Stimulated activated effector memory CD8-positive, alpha-beta T cell treated with anti-CD3 and anti-CD28 coated beads, Interleukin-12 subunit alpha, Interleukin-12 subunit beta, amount 100 ng/mL, for 72 hours (primary cell): ENCODE data around the gene SSR1.
"Not testable (repeated sequence)": the region's sequence is repeated elsewhere in the genome, so short reads cannot be mapped to it uniquely, and the experiment has no call there.

Experiments used
- ATAC-seq: fragments of 150-1000 bp; cut with Tn5 transposase; 2 replicates; pipeline ENCODE4 v1.10.0; 2021
- DNase-seq, 2 donors: peaks; one replicate each; pipeline ENCODE4 v3.0.0; 2021 to 2022; ENCODE audit warnings: low spot score in 2 of 2
- H3K27ac Mint-ChIP-seq: one replicate; pipeline ENCODE4 v1.8.0; 2022; ENCODE audit warnings: mild to moderate bottlenecking, mixed read lengths
- H3K36me3 Mint-ChIP-seq: one replicate; pipeline ENCODE4 v1.8.0; 2022; ENCODE audit warnings: mild to moderate bottlenecking, mixed read lengths
- H3K4me1 Mint-ChIP-seq: one replicate; pipeline ENCODE4 v1.8.0; 2022; ENCODE audit warnings: mixed read lengths
- H3K4me3 Mint-ChIP-seq: one replicate; pipeline ENCODE4 v1.8.0; 2022; ENCODE audit warnings: mild to moderate bottlenecking, mixed read lengths
- H3K9me3 Mint-ChIP-seq: one replicate; pipeline ENCODE4 v1.8.0; 2022; ENCODE audit warnings: mixed read lengths

SSR1 gene

DNA sequence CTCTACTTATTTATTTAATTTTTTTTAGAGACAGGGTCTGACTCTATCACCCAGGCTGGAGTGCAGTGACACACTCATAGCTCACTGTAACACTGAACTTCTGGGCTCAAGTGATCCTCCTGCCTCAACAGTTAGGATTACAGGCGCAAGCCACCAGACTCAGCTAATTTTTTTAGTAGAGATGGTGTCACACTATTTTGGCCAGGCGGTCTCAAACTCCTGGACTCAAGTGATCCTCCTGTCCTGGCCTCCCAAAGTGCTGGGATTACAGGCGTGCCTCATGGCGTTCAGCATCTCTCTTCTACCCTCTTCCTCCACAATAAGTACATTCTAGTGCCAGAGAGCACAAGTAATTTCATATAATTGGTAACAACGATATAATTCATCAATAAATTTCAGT is 5.5 kb downstream of the SSR1 start:
- Mint-ChIP-seq H3K27ac (no peak overlapping the region), H3K9me3 (peaks cover 5% of the 10 kb centered on the region), H3K4me3 (no peak overlapping the region), H3K4me1 (peaks cover 39% of the 10 kb centered on the region), H3K36me3 (peaks cover 96% of the 10 kb centered on the region)
- ATAC-seq (no peak), DNase-seq (no peak)

DNA sequence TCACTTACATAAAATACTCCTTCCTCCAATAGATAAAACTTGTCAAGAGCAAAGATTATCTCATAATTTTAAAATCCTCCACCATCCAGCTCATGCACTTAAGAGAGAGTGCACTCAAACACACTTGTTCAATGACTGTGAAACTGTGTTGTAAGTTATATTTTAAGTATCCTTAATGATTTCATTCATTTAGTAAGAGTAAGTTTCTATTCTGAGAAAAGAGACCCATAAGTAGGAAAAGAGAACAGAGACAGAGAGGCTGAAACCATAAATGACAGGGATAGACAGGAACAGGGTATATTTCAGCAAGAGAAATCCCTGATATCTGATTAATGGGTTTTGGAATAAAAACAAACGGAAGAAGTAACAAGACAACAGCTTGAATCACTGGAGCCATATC is 8.2 kb downstream of the SSR1 start:
- Mint-ChIP-seq H3K36me3 (peaks cover 100% of the 10 kb centered on the region), H3K4me1 (peaks cover 43% of the 10 kb centered on the region), H3K4me3 (no peak overlapping the region), H3K27ac (peak overlapping the region; percentile 55), H3K9me3 (peaks cover 4% of the 10 kb centered on the region)
- ATAC-seq, result no peak
- no peak for DNase-seq

DNA sequence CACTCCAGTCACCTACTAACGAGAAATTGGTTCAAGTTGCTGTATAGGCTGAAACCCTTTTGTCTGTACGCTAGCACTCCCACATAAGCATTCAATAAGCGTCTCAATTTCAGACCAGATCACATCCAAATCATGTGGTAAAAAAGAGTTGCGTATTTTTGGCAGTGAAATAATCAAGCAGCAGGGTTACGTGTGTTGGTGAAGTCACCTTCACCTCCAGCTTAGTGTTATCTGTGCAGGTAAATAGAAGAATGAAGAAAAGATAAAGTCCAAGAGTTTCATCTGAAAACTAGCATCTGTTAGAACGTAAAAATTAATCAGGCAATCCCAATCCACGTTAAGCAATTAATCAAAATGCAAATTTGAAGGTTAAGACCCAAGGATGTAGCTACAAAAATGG is 11.3 kb downstream of the SSR1 start:
- H3K36me3 Mint-ChIP-seq, result peaks cover 100% of the 10 kb centered on the region
- no peak for ATAC-seq
- peaks cover 26% of the 10 kb centered on the region for H3K4me1 Mint-ChIP-seq
- H3K27ac Mint-ChIP-seq, result no peak overlapping the region
- DNase-seq, result no peak
- no peaks in the 10 kb centered on the region for H3K9me3 Mint-ChIP-seq
- H3K4me3 Mint-ChIP-seq, result no peak overlapping the region

DNA sequence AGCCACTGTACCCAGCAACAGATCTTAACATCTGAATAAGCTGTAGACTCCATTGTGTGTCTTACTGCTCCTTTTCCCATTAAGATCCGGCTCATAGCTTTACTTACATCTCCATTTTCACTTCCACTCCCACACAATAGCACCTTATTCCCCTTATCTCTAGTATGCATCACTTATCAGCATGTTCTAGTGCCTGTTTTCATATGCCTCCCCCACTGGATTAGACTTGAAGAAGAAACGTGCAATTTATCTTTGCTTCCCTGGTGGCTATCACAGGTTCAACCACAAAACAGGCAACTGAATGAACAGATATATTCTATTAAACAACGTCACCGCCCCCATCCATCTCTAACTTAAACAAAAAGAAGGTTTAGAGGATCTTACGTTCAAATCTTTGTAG is 12.1 kb downstream of the SSR1 start:
- no peak for ATAC-seq
- Mint-ChIP-seq H3K4me3 (no peak overlapping the region), H3K4me1 (peaks cover 26% of the 10 kb centered on the region), H3K9me3 (no peaks in the 10 kb centered on the region), H3K36me3 (peaks cover 100% of the 10 kb centered on the region), H3K27ac (no peak overlapping the region)
- DNase-seq, result no peak

DNA sequence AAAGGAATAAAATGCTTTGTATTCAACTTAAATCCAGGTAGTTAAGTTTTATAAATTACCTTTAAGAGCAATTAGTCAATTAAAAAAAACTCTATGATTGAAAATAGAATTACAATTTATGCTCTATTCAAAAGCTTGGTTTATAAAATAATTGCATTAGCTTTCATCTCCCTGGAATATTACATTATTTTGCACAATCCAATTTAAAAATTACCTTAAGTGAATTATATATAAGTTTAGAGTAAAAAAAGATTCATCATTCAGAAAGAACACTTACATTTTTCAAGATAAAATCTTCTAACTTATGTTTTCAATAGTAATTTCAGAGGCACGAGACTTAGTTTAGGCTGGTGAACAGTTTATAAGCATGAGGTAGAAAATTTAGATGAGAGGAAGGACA is 14.9 kb downstream of the SSR1 start:
- ATAC-seq (no peak), DNase-seq (no peak)
- Mint-ChIP-seq H3K9me3 (no peaks in the 10 kb centered on the region), H3K4me1 (peaks cover 14% of the 10 kb centered on the region), H3K36me3 (peaks cover 100% of the 10 kb centered on the region), H3K4me3 (no peak overlapping the region), H3K27ac (peak overlapping the region; percentile 46)

DNA sequence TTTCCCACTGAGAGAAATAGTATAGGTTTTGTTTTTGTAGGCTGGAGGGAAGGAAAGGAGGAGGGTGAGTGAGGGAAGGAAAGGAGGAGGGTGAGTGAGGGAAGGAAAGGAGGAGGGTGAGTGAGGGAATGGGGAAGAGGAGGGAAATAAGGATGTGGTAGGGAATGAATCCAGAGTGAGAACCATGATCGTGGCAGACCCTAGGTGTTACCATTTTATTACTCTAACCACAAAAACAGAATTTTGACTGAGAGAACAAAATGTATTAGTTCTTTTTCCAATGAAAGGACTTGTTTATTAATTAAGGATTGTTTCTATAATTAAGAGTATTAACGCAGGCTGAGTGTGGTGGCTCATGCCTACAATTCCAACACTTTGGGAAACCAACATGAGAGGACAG is 16.4 kb downstream of the SSR1 start:
- Mint-ChIP-seq H3K4me3 (no peak overlapping the region), H3K36me3 (peaks cover 100% of the 10 kb centered on the region), H3K9me3 (no peaks in the 10 kb centered on the region), H3K27ac (no peak overlapping the region), H3K4me1 (peaks cover 10% of the 10 kb centered on the region)
- DNase-seq, result no peak
- no peak for ATAC-seq

DNA sequence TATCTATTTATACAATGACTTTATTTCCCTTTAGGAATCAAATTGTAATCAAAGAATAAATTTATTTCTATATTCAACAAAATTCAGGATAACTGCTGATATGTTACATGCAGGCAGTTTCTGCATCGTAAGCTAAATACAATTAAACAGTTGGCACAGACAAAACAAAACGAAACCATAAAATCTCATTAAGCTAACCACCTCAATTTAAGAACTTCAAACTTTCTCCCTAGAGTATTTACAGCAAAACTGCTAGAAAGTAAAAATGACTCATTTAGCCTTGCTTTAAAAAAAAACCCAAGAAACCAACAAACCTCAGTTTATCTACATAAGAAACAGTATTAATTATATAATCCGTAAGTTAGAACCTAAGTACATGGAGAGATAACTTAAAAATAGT is 17.1 kb downstream of the SSR1 start:
- H3K4me3 Mint-ChIP-seq, result no peak overlapping the region

DNA sequence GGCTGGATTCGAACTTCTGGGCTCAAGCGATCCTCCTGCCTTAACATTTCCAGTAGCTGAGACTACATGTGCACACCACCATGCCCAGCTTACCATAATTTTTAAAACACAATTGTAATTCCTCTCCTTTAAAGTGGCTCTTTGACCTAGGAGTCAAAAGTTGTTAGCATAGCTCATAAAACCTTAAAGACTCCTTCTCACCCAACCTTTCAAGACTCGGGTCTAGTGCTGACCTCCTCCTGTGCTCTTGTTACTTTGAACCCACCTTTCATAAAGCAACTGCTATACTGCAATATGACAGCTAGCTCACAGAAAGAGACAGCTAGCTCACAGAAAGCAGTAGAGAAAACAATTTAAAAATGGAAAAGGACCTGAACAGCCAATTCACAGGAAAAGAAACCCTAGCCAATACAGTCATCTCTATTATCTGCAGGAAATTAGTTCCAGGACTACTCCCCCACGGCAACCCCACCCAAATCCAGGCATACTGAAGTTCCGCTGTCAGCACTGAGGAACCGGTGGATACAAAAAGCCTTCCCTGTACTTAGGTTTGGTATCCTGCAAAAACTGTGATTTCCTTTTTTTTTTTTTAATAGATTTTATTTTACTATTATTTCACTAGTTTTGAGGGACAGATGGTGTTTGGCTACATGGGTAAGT is 20.3 kb downstream of the SSR1 start:
- peaks cover 100% of the 10 kb centered on the region for H3K36me3 Mint-ChIP-seq
- no peak overlapping the region for H3K4me3 Mint-ChIP-seq
- H3K4me1 Mint-ChIP-seq, result no peaks in the 10 kb centered on the region
- DNase-seq (no peak), ATAC-seq (no peak)
- H3K27ac Mint-ChIP-seq, result peak overlapping the region; percentile 56
- H3K9me3 Mint-ChIP-seq, result no peaks in the 10 kb centered on the region

More for the DNA sequence above, 17.1 kb downstream of the SSR1 start:
- no peak overlapping the region for H3K27ac Mint-ChIP-seq
- no peaks in the 10 kb centered on the region for H3K9me3 Mint-ChIP-seq
- no peak for ATAC-seq
- peaks cover 100% of the 10 kb centered on the region for H3K36me3 Mint-ChIP-seq
- peaks cover 3% of the 10 kb centered on the region for H3K4me1 Mint-ChIP-seq
- DNase-seq, result no peak

DNA sequence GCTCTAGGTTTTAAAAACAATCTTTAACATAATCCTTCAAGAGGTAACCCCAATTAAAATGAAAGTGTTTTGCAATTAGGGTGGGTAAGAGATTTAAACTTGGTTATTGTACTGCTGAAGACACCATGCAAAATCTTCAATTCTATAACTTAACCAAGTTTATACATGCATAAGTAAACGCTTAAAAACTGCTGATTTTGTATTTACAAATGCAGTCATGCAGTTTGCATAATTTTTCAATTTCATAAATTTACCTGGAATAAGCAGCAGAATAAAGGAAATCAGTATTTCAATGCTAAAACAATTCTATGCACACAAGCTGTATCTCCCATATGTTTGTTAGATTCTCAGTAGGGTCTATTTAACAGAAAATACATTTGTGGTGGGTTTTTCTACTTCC is 22.9 kb downstream of the SSR1 start:
- H3K36me3 Mint-ChIP-seq, result peaks cover 100% of the 10 kb centered on the region
- H3K9me3 Mint-ChIP-seq, result no peaks in the 10 kb centered on the region
- peak overlapping the region; percentile 20 for H3K27ac Mint-ChIP-seq
- DNase-seq (no peak), ATAC-seq (no peak)
- H3K4me3 Mint-ChIP-seq, result no peak overlapping the region
- H3K4me1 Mint-ChIP-seq, result no peaks in the 10 kb centered on the region

DNA sequence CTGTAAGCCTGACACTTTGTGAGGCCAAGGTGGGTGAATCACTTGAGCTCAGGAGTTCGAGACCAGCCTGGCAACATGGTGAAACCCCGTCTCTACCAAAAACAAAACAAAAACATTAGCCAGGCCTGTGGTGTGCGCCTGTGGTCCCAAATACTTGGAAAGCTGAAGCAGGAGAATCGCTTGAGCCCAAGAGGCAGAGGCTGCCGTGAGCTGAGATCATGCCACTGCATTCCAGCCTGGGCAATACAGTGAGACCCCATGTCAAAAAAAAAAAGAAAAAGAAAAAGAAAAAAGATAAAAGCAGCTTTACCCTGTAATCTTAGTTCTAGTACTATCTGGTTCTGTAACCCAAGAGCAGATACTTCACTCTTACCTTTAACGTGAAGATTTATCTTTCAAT is 27.6 kb downstream of the SSR1 start:
- H3K4me3 Mint-ChIP-seq, result no peak overlapping the region
- ATAC-seq (no peak), DNase-seq (no peak)
- no peaks in the 10 kb centered on the region for H3K9me3 Mint-ChIP-seq
- H3K27ac Mint-ChIP-seq, result peak overlapping the region; percentile 48
- H3K36me3 Mint-ChIP-seq, result peaks cover 61% of the 10 kb centered on the region
- H3K4me1 Mint-ChIP-seq, result peaks cover 18% of the 10 kb centered on the region

DNA sequence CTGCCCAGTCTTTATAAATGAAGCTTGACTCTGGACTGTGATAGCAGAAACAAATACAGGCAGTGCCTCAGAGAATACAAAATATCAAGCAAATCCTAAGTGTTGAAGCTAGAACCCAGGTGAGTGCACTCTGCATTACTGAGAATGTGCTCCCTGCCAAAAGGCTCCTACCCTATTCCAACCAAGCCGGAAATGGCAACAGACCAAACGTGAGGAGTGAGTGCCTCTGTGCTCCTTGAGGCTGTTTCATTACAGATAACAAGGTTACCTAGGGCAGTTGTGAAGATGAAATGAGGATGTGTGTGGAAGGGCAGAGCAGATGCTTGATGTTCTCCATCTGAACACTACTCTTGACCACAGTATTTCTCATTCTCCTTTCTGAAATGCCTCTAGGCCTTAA is 29.3 kb downstream of the SSR1 start:
- Mint-ChIP-seq H3K36me3 (peaks cover 44% of the 10 kb centered on the region), H3K4me3 (no peak overlapping the region), H3K27ac (no peak overlapping the region), H3K4me1 (peaks cover 18% of the 10 kb centered on the region), H3K9me3 (no peaks in the 10 kb centered on the region)
- DNase-seq, result peak in 1 of 2 donors; percentile 36
- no peak for ATAC-seq

DNA sequence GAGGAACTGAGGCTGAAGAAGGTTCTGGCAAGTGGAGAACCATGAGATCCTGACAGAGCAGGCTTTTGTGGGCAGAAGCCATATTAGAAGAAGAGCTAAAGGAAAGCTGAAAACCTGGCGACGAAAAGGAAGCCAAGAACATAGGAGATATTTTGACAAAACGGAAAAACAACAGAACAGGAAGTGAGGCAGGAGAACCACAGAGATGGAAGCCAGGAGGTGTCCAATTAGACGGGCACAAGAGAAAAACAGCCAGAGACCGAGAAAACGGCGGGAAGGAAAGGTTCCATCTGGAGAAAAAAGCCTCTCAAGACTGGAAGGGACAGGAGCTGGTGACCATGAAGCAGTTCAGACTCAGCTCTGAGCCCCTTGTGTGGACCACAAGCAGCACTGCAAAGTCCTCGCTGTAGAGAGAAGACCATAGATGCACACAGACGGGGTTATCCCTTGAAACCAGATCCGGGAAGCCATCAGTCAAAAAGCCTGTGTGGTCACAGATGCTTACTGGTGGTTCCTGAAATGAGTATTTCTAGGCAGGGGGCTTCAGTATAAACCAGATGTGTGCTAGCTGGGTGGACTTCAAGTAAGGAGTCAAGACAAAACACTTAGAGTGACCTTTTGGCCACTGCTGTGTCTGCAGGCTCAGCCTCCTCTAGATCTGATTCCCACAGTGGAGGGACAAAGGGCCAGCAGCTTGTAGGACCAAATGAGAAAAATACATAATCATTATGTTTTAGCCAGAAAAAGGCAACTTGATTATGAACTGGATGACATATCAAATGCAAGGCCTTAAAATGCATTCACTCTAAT is 30.7 kb downstream of the SSR1 start:
- ATAC-seq (peak; percentile 80), DNase-seq (peak in 1 of 2 donors; percentile 49)
- Mint-ChIP-seq H3K36me3 (peaks cover 31% of the 10 kb centered on the region), H3K4me3 (peak overlapping the region; percentile 4), H3K4me1 (peaks cover 18% of the 10 kb centered on the region), H3K27ac (peak overlapping the region; percentile 81), H3K9me3 (no peaks in the 10 kb centered on the region)

DNA sequence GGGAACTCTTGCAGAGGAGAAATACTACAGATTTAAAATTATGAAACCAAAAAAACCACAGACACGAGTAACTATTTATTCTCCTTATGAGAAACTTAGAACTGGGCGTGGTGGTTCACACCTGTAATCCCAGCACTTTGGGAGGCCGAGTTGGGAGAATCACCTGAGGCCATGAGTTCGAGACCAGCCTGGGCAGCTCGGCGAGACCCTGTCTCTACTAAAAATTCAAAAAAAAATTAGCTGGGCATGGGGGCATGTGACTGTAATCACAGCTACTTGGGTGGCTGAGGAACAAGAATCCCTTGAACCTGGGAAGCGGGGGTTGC is 36.8 kb downstream of the SSR1 start:
- peaks cover 18% of the 10 kb centered on the region for H3K36me3 Mint-ChIP-seq
- DNase-seq (peak in 1 of 2 donors; percentile 39), ATAC-seq (no peak)
- no peaks in the 10 kb centered on the region for H3K9me3 Mint-ChIP-seq
- no peak overlapping the region for H3K27ac Mint-ChIP-seq
- H3K4me3 Mint-ChIP-seq, result no peak overlapping the region
- H3K4me1 Mint-ChIP-seq, result peaks cover 11% of the 10 kb centered on the region

DNA sequence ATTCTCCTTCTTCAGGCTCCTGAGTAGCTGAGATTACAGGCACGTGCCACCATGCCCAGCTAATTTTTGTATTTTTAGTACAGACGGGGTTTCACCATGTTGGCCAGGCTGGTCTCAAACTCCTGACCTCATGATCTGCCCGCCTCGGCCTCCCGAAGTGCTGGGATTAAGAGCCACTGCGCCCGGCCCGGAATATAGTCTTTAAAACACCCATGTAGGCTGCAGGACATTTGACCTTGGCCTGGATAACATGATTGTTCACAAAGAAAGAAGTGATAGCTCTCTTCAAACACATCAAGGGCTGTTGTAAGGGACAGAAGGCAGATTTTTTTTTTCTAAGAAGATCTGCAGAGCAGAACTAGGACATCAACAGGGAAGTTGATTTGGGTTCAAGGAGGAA is 38.5 kb downstream of the SSR1 start:
- peaks cover 16% of the 10 kb centered on the region for H3K4me1 Mint-ChIP-seq
- ATAC-seq, H3K9me3 Mint-ChIP-seq, DNase-seq, H3K27ac Mint-ChIP-seq, H3K36me3 Mint-ChIP-seq, H3K4me3 Mint-ChIP-seq: not testable (repeated sequence)

DNA sequence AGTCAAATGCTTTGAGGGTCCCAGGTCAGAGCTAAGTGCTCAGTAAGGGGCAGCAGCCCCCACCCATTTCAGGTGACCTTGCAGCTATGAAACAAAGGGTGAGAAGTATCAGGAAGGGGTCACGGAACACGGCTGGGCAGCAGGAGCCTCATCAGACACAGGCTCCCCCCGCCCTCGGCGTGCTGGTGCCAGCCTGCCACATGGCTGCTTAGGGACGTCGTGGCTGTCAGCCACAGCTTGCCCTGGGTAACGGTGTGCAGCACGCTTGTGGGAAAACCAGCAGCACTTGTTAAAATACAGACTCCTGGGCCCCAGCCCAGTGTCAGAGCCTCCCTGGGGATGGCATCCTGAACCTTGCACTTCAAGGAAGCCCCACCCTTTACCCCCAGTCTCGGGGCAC is 39.3 kb downstream of the SSR1 start:
- Mint-ChIP-seq H3K36me3 (peaks cover 9% of the 10 kb centered on the region), H3K4me1 (peaks cover 16% of the 10 kb centered on the region), H3K27ac (no peak overlapping the region), H3K9me3 (no peaks in the 10 kb centered on the region), H3K4me3 (no peak overlapping the region)
- DNase-seq (peak in 1 of 2 donors; percentile 47), ATAC-seq (no peak)

DNA sequence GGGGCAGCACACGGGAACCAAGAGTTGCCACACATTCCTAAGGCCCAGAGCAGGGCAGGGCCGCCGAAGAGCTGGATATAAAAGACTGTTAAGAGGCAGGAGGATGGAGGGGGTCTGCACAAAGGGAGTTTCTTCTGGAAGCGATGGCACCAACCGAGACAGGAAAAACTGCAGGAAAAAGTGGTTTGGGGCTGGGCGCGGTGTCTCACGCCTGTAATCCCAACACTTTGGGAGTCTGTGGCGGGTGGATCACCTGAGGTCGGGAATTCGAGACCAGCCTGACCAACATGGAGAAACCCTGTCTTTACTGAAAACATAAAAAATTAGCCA is 41.8 kb downstream of the SSR1 start:
- no peak overlapping the region for H3K4me3 Mint-ChIP-seq
- no peaks in the 10 kb centered on the region for H3K9me3 Mint-ChIP-seq
- H3K36me3 Mint-ChIP-seq, result peaks cover 9% of the 10 kb centered on the region
- H3K27ac Mint-ChIP-seq, result no peak overlapping the region
- DNase-seq (no peak), ATAC-seq (no peak)
- peaks cover 15% of the 10 kb centered on the region for H3K4me1 Mint-ChIP-seq
